H1 (cell line): ENCODE measurements around the gene SEZ6L. TPM values are rescaled to one million over a fixed set of nuclear protein-coding genes. Genes with fewer than 3 reads are reported as not detected.

Experiments
- CTCF ChIA-PET: fragments of 300-600 bp; sonication (Branson Sonifier 250); formaldehyde crosslinking; loops from one replicate; lab custom pipeline; 2021; ENCODE audit not compliant: partially characterized antibody; lab: Charles Lee
- POLR2A ChIA-PET: fragments of 300-600 bp; sonication (Branson Sonifier 250); formaldehyde crosslinking; loops from one replicate; lab custom pipeline; 2021; ENCODE audit warnings: inconsistent platforms; ENCODE audit not compliant: partially characterized antibody; lab: Charles Lee
- DNase-seq, 2 experiments: peaks; one replicate each; pipeline versions ENCODE4 v3.0.0 to v3.0.0-alpha.2; 2010 to 2022; ENCODE audit warnings: low spot score in 2 of 2, low read depth in 1 of 2, mixed read lengths in 1 of 2
- FAIRE-seq: peaks from 2 replicates; lab custom pipeline; 2011; peaks lifted over from hg19 to GRCh38; lab: Jason Lieb, UNC
- H2AFZ ChIP-seq: 2 replicates; pipeline ENCODE4 v1.8.1; 2012; ENCODE audit warnings: low read length, inconsistent platforms
- H2AK5ac ChIP-seq: 2 replicates; pipeline ENCODE4 v1.6.1; 2013; ENCODE audit warnings: low read depth, low read length
- H2BK120ac ChIP-seq: replicated peaks from 2 replicates; pipeline ENCODE3; 2013; ENCODE audit warnings: low read depth, low read length, inconsistent platforms
- H2BK12ac ChIP-seq: 2 replicates; pipeline ENCODE4 v1.6.1; 2013; ENCODE audit warnings: low read depth, low read length
- H2BK15ac ChIP-seq: 2 replicates; pipeline ENCODE4 v1.6.1; 2013; ENCODE audit warnings: low read length
- H2BK20ac ChIP-seq: 2 replicates; pipeline ENCODE4 v1.6.1; 2013; ENCODE audit warnings: low read length
- H2BK5ac ChIP-seq: 2 replicates; pipeline ENCODE4 v1.6.1; 2013; ENCODE audit warnings: low read depth, low read length
- H3K14ac ChIP-seq: 2 replicates; pipeline ENCODE4 v1.6.1; 2013; ENCODE audit warnings: inconsistent platforms; ENCODE audit not compliant: insufficient read length
- H3K18ac ChIP-seq: 2 replicates; pipeline ENCODE4 v1.6.1; 2013; ENCODE audit warnings: low read length; ENCODE audit errors: extremely low read depth
- H3K23ac ChIP-seq: 2 replicates; pipeline ENCODE4 v1.6.1; 2013; ENCODE audit warnings: inconsistent platforms; ENCODE audit not compliant: insufficient read length
- H3K23me2 ChIP-seq: 2 replicates; pipeline ENCODE4 v1.6.1; 2013; ENCODE audit warnings: low read depth, low read length
- H3K27ac ChIP-seq: 2 replicates; pipeline ENCODE4 v1.6.1; 2011; ENCODE audit warnings: low read depth, low read length, inconsistent platforms
- H3K27me3 ChIP-seq, 4 experiments: replicated peaks in 1 of 4; 1 replicate in 1 of 4; 2 replicates in 3 of 4; pipeline versions ENCODE4 v1.6.1 to v1.8.1; 2011 to 2013; ENCODE audit warnings: low read length in 3 of 4, mild to moderate bottlenecking in 3 of 4, inconsistent platforms in 2 of 4, mixed read lengths in 2 of 4, moderate library complexity in 1 of 4; ENCODE audit not compliant: control insufficient read depth in 3 of 4, insufficient read depth in 3 of 4; ENCODE audit errors: extremely low read depth in 1 of 4
- H3K36me3 ChIP-seq, 4 experiments: 2 replicates each; pipeline versions ENCODE4 v1.6.1 to v1.8.1; 2011 to 2013; ENCODE audit warnings: mild to moderate bottlenecking in 4 of 4, low read length in 3 of 4, moderate library complexity in 2 of 4, control low read depth in 1 of 4, inconsistent platforms in 1 of 4; ENCODE audit not compliant: insufficient read depth in 4 of 4, control insufficient read depth in 2 of 4
- H3K4ac ChIP-seq: replicated peaks from 2 replicates; pipeline ENCODE3; 2013; ENCODE audit warnings: low read length, low read depth, mixed read lengths, inconsistent platforms; ENCODE audit not compliant: insufficient read length
- H3K4me1 ChIP-seq, 4 experiments: replicated peaks in 1 of 4; 1 replicate in 1 of 4; 2 replicates in 3 of 4; pipeline versions ENCODE4 v1.6.1 to v1.8.1; 2011 to 2013; ENCODE audit warnings: low read length in 3 of 4, inconsistent platforms in 2 of 4, mixed read lengths in 1 of 4; ENCODE audit not compliant: insufficient read depth in 4 of 4, control insufficient read depth in 3 of 4
- H3K4me2 ChIP-seq, 2 experiments: 2 replicates each; pipeline versions ENCODE4 v1.6.1 to v1.8.1; 2011 to 2013; ENCODE audit warnings: low read depth in 2 of 2, low read length in 2 of 2, control low read depth in 1 of 2, inconsistent platforms in 1 of 2, mild to moderate bottlenecking in 1 of 2; ENCODE audit not compliant: insufficient read depth in 1 of 2
- H3K4me3 ChIP-seq, 4 experiments: fragments of 200-600, 300-600 bp in 1 of 4; sonication (generic), shearing (Covaris generic), sonication (Bioruptor Twin) in 1 of 4; 2 replicates each; pipeline versions ENCODE4 v1.5.1 to v1.8.1; 2011 to 2016; ENCODE audit warnings: low read length in 4 of 4, low read depth in 3 of 4, control low read depth in 2 of 4, inconsistent platforms in 2 of 4, mild to moderate bottlenecking in 2 of 4, mixed read lengths in 1 of 4, moderate library complexity in 1 of 4; ENCODE audit not compliant: insufficient read depth in 2 of 4; ENCODE audit errors: extremely low read depth in 1 of 4
- H3K56ac ChIP-seq: replicated peaks from 2 replicates; pipeline ENCODE3; 2013; ENCODE audit warnings: low read depth, mild to moderate bottlenecking, mixed read lengths, low read length, inconsistent platforms; ENCODE audit not compliant: insufficient read length
- H3K79me1 ChIP-seq: 2 replicates; pipeline ENCODE4 v1.6.1; 2013; ENCODE audit warnings: low read depth, low read length, control low read depth
- H3K79me2 ChIP-seq, 2 experiments: 2 replicates each; pipeline versions ENCODE4 v1.6.1 to v1.8.1; 2012 to 2013; ENCODE audit warnings: low read length in 2 of 2, mild to moderate bottlenecking in 2 of 2, inconsistent platforms in 1 of 2; ENCODE audit not compliant: insufficient read depth in 2 of 2, control insufficient read depth in 1 of 2
- H3K9ac ChIP-seq, 4 experiments: replicated peaks in 1 of 4; 1 replicate in 1 of 4; 2 replicates in 3 of 4; pipeline versions ENCODE4 v1.6.1 to v1.8.1; 2011 to 2013; ENCODE audit warnings: low read depth in 3 of 4, low read length in 3 of 4, control low read depth in 2 of 4, mild to moderate bottlenecking in 2 of 4, moderate library complexity in 2 of 4, inconsistent platforms in 1 of 4; ENCODE audit errors: extremely low read depth in 1 of 4
- H3K9me3 ChIP-seq, 2 experiments: 2 replicates each; pipeline versions ENCODE4 v1.6.1 to v1.8.1; 2012 to 2013; ENCODE audit warnings: mild to moderate bottlenecking in 2 of 2, moderate library complexity in 2 of 2, control low read depth in 1 of 2, inconsistent platforms in 1 of 2, low read depth in 1 of 2, low read length in 1 of 2, mixed read lengths in 1 of 2; ENCODE audit not compliant: insufficient read depth in 2 of 2
- H4K20me1 ChIP-seq, 2 experiments: replicated peaks in 1 of 2; 2 replicates each; pipeline versions ENCODE3 to v1.8.1; 2011 to 2013; ENCODE audit warnings: inconsistent platforms in 2 of 2, low read length in 2 of 2, mild to moderate bottlenecking in 1 of 2; ENCODE audit not compliant: insufficient read depth in 2 of 2, control insufficient read depth in 1 of 2
- H4K5ac ChIP-seq: 2 replicates; pipeline ENCODE4 v1.6.1; 2013; ENCODE audit warnings: low read length, low read depth, mixed read lengths, inconsistent platforms; ENCODE audit not compliant: insufficient read length
- H4K8ac ChIP-seq: 2 replicates; pipeline ENCODE4 v1.8.0; 2013; ENCODE audit warnings: mild to moderate bottlenecking, moderate library complexity, low read length, inconsistent platforms; ENCODE audit not compliant: insufficient read depth; ENCODE audit errors: extremely low read depth
- H4K91ac ChIP-seq: replicated peaks from 2 replicates; pipeline ENCODE3; 2013; ENCODE audit warnings: low read length, mixed read lengths, inconsistent platforms; ENCODE audit not compliant: insufficient read length
- BACH1 ChIP-seq: IDR thresholded peaks from 2 replicates; pipeline ENCODE4 v1.6.1; 2012; ENCODE audit warnings: low read length, improper control_type of control experiment
- BCL11A ChIP-seq, 2 experiments: IDR thresholded peaks; one replicate each; pipeline ENCODE4 v1.6.1; 2011; ENCODE audit warnings: low read depth in 2 of 2, low read length in 2 of 2, mild to moderate bottlenecking in 2 of 2
- CBX5 ChIP-seq: fragments of 300-800, 300-1000 bp; sonication (generic); IDR thresholded peaks from 2 replicates; pipeline ENCODE4 v1.7.1; 2016; ENCODE audit warnings: antibody characterized with exemption, low read length, low read depth
- CTBP2 ChIP-seq: IDR thresholded peaks from 2 replicates; pipeline ENCODE4 v1.7.0; 2011; ENCODE audit warnings: borderline replicate concordance, mild to moderate bottlenecking, moderate library complexity, mixed read lengths, low read length; ENCODE audit not compliant: insufficient read depth, insufficient read length
- HDAC6 ChIP-seq: IDR thresholded peaks from one replicate; pipeline ENCODE4 v1.7.1; 2012; ENCODE audit warnings: low read depth, mild to moderate bottlenecking, inconsistent platforms, low read length, moderate library complexity
- KDM4A ChIP-seq: IDR thresholded peaks from one replicate; pipeline ENCODE4 v1.7.1; 2012; ENCODE audit warnings: low read depth, mild to moderate bottlenecking, moderate library complexity, low read length, inconsistent platforms; ENCODE audit not compliant: severe bottlenecking
- NRF1 ChIP-seq: IDR thresholded peaks from 2 replicates; pipeline ENCODE4 v1.6.1; 2011; ENCODE audit warnings: mild to moderate bottlenecking, low read depth, low read length, improper control_type of control experiment
- POLR2AphosphoS5 ChIP-seq: IDR thresholded peaks from 2 replicates; pipeline ENCODE4 v1.6.1; 2011; ENCODE audit warnings: low read depth, low read length
- POU5F1 ChIP-seq: IDR thresholded peaks from 2 replicates; pipeline ENCODE4 v1.6.1; 2011; ENCODE audit warnings: low read depth, mild to moderate bottlenecking, low read length, moderate library complexity
- RAD21 ChIP-seq, 2 experiments: IDR thresholded peaks in 1 of 2; conservative IDR thresholded peaks in 1 of 2; 2 replicates each; pipeline ENCODE4 v1.6.1; 2011; ENCODE audit warnings: low read depth in 2 of 2, low read length in 2 of 2, improper control_type of control experiment in 1 of 2, inconsistent platforms in 1 of 2, mild to moderate bottlenecking in 1 of 2, moderate library complexity in 1 of 2
- TAF7 ChIP-seq: optimal IDR thresholded peaks from 2 replicates; pipeline ENCODE3; 2011; ENCODE audit warnings: low read depth, mild to moderate bottlenecking, inconsistent platforms, low read length, moderate library complexity, borderline replicate concordance
- WGBS, 2 experiments: shearing (Covaris generic) in 1 of 2; methylation state at CpG; one replicate each; pipeline versions ENCODE4 v1.1.6 to v1.1.7; 2013 to 2015; ENCODE audit warnings: low lambda C conversion rate in 2 of 2, mixed read lengths in 2 of 2, inconsistent platforms in 1 of 2, low coverage in 1 of 2, missing lambda C conversion rate in 1 of 2; ENCODE audit not compliant: insufficient replicate concordance in 2 of 2, insufficient coverage in 1 of 2, insufficient read length in 1 of 2; ENCODE audit errors: extremely low coverage in 1 of 2, missing lambda C conversion rate in 1 of 2; 5-methylcytosine and 5-hydroxymethylcytosine counted together
- polyA plus RNA-seq, 7 experiments: library from polyadenylated mRNA; depleted of rRNA in 3 of 7; stranded (reverse) in 5 of 7; unstranded in 2 of 7; fragments of >200 nt in 5 of 7; fragments of 200-250 nt in 2 of 7; gene quantifications; 1 replicate in 5 of 7; 2 replicates in 1 of 7; 4 replicates in 1 of 7; pipeline versions ENCODE4 v1.2.1 to v1.2.3, GENCODE V29; 2011 to 2013; ENCODE audit warnings: missing spikeins in 2 of 7, mixed read lengths in 2 of 7
- total RNA-seq: library from RNA; stranded (reverse); fragmentation: NEBNext Ultra II Directional; extraction: Animal tissue kit (Norgen Biotek cat#: 25700); gene quantifications from 2 replicates; pipeline ENCODE4 v1.2.1, GENCODE V29; 2021
- TF ChIP-seq, protein P1 (sequence below): IDR thresholded peaks from 2 replicates; pipeline ENCODE4 v1.6.1; 2011; ENCODE audit warnings: low read depth, mild to moderate bottlenecking, low read length; ENCODE audit not compliant: insufficient read depth

The SEZ6L gene
- total and polyA plus RNA-seq, 2 of the 8 experiments (the other 6 are each of a cell fraction or from before 2014, with no cell fraction given) = 0.06 to 0.33 TPM

DNA sequence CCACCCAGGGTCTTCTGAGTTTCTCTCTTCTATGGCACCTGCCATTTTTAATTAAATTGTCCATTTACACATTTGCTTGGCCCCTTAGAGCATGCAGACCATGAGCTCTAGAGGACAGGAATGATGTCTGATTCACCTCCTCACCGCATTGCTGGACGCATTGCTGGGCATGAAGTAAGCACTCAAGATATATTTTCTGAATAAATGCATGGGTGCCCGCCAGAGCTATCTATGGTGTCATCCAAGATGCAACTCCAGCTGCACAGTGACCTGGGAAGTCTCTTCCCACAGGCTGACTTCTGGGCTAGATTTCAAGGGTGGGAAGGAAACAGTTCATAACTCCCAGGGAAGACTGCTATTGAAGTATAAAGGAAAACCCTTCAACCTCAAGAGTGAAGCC lies 193.2 kb downstream of the SEZ6L start:
- H2AFZ ChIP-seq = no peak overlapping the region
- H4K8ac ChIP-seq = no peak overlapping the region
- H3K4me1 ChIP-seq = peaks cover 0 to 4% (median under 1%) of the 10 kb centered on the region in 4 experiments; a peak in 2 of 7 replicates
- no peak overlapping the region for H3K4me3 ChIP-seq
- no peak overlapping the region for H3K4me2 ChIP-seq
- H3K36me3 ChIP-seq = no peaks in the 10 kb centered on the region
- no peak for FAIRE-seq
- H4K91ac ChIP-seq = no peak overlapping the region
- no peaks in the 10 kb centered on the region for H3K79me2 ChIP-seq
- H4K20me1 ChIP-seq = no peaks in the 10 kb centered on the region
- H2BK15ac ChIP-seq = no peak overlapping the region
- CTCF ChIA-PET = interaction anchor here (0.6 to 1.2 kb wide), 2 partner anchors 74 to 98 kb away, joined by 4 to 5 read pairs; no protein-coding TSS in a partner anchor
- H2BK120ac ChIP-seq = no peak overlapping the region
- 92% methylated on average over 3 of the region's 3 CpGs; no CpG with 5 or more reads in 1 of the 2 experiments for WGBS, 2 experiments
- no peak overlapping the region for H3K27ac ChIP-seq
- no peaks in the 10 kb centered on the region; a peak in 2 of 7 replicates for H3K27me3 ChIP-seq
- no peak overlapping the region for H3K18ac ChIP-seq
- no peak overlapping the region for H3K56ac ChIP-seq
- no peak overlapping the region for H3K9ac ChIP-seq
- H3K23ac ChIP-seq = no peak overlapping the region
- TF ChIP-seq NRF1 = no peak
- TF ChIP-seq BACH1 = no peak
- no peak for TF ChIP-seq CBX5
- no peak for TF ChIP-seq RAD21 (IDR thresholded peaks at IDR 0.05 in 1 of 2, conservative IDR thresholded peaks at IDR 0.05 in 1 of 2; ENCODE audit: low read depth in 2 of 2, low read length in 2 of 2)
- no peak for TF ChIP-seq TAF7
- TF ChIP-seq KDM4A = no peak
- TF ChIP-seq CTBP2 = no peak
- TF ChIP-seq POU5F1 = no peak
- TF ChIP-seq HDAC6 = no peak
- TF ChIP-seq POLR2AphosphoS5 = no peak
- no peak for TF ChIP-seq BCL11A (IDR thresholded peaks at IDR 0.05; ENCODE audit: low read depth in 2 of 2, low read length in 2 of 2)
- TF ChIP-seq, protein P1, sequence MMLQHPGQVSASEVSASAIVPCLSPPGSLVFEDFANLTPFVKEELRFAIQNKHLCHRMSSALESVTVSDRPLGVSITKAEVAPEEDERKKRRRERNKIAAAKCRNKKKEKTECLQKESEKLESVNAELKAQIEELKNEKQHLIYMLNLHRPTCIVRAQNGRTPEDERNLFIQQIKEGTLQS = no peak
- no peaks in the 10 kb centered on the region for H3K9me3 ChIP-seq
- H2BK12ac ChIP-seq = no peak overlapping the region
- H3K23me2 ChIP-seq = peaks cover 2% of the 10 kb centered on the region; the same call in 1 of the 2 replicates
- POLR2A ChIA-PET = no interaction called here
- no peak overlapping the region for H3K4ac ChIP-seq
- DNase-seq = no peak
- no peak overlapping the region for H2BK5ac ChIP-seq
- H3K14ac ChIP-seq = no peak overlapping the region
- H4K5ac ChIP-seq = no peak overlapping the region
- no peaks in the 10 kb centered on the region for H3K79me1 ChIP-seq
- no peak overlapping the region for H2BK20ac ChIP-seq
- H2AK5ac ChIP-seq = no peak overlapping the region
